ENCODE data around the gene ERV3-1.
"Not testable (repeated sequence)": the region's sequence is repeated elsewhere in the genome, so short reads cannot be mapped to it uniquely, and the experiment has no call there.

The ERV3-1 gene

GRCh38 chr7:65001291-65001814, 5.1 kb downstream of the ERV3-1 start:
- DNase-seq = no peak

GRCh38 chr7:64999165-65000004, 7.1 kb downstream of the ERV3-1 start:
- DNase-seq = no peak

GRCh38 chr7:64998865-64999164, 7.7 kb downstream of the ERV3-1 start:
- no peak for DNase-seq

- DNase-seq = no peak
Measured at GRCh38 chr7:64997927-64998391, 8.5 kb downstream of the ERV3-1 start.

GRCh38 chr7:64997164-64997908, 9.2 kb downstream of the ERV3-1 start:
- DNase-seq = no peak

GRCh38 chr7:64996305-64996704, 10.2 kb downstream of the ERV3-1 start:
- no peak for DNase-seq

GRCh38 chr7:64993901-64994300, 12.6 kb downstream of the ERV3-1 start:
- DNase-seq = no peak

DNA sequence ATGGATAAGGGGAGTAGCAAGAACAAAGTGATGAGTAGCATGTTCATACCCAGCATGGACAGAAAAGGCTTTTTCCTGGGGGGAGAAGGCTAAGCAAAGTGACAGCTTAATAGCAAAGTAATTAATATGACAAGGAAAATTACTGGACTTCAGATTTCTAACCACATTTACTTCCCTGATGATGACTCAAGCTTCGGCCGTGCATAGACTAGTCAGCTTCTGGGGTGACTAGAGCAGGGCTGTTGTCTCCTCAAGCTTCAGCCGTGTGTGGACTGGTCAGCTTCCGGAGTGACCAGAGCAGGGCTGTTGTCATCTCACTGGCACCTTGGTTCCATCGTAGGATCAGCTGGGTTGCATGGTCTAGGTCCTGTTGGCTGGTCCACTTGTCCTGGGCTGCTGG, 13.5 kb downstream of the ERV3-1 start:
- DNase-seq = no peak

DNA sequence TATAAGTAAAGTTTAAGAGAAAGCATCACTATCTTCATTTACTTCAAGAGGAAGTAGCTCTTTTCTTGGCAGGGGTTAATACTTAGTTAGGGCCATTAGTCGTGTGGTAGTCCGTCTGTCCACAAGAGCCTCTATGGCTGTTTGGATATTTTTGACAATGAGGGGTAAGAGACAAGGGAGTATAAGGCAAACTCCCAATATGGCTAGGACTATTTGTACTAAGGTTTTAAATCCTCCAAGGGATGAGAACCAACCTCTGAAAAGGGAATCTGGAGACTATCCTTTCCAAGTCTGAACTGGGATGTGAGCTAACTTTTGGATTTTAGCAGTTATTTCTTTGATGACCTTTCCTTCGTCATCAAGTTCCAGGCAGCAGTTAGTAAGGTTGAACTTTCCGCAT, 15.6 kb downstream of the ERV3-1 start, which contains the start of gene ZNF117:
Gene ZNF117, minus strand, starts transcription at position 101 of the 400 bp plus-strand sequence.
- DNase-seq = no peak

DNA sequence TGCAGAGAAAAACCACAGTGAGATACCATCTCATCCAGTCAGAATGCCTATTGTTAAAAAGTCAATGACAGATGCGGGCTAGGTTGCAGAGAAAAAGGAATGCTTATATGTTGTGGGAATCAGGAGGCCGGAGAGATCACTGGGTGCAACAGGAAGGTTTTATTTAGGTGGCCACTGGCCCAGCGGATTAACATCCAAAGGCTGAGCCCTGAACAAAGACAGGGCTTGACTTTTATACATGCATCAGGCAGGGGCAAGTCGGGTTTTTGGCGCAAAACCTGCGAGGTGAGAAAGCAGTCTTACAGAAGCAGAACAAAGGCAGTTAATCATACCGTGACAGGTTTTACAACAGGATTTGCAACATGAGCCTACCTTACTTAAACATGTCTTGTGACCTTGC, 16.3 kb downstream of the ERV3-1 start:
- no peak for DNase-seq

DNA sequence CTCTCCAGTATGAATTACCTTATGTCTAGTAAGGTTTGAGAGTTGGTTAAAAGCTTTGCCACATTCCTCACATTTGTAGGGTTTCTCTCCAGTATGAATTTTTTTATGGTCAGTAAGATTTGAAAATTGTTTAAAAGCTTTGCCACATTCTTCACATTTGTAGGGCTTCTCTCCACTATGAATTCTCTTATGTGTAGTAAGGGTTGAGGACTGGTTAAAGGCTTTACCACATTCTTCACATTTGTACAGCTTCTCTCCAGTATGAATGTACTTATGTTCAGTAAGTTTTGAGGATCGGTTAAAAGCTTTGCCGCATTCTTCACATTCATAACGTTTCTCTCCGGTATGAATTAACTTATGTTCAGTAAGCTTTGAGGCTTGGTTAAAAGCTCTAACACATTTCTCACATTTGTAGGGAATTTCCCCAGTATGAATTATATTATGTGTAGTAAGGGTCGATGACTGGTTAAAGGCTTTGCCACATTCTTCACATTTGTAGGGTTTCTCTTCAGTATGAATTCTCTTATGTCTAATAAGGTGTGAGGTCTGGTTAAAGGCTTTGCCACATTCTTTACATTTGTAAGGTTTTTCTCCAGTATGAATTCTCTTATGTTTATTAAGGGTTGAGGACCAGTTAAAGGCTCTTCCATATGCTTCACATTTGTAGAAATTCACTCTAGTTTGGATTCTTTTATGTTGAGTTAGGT, 27.8 kb downstream of the ERV3-1 start:
- no peak for DNase-seq

DNA sequence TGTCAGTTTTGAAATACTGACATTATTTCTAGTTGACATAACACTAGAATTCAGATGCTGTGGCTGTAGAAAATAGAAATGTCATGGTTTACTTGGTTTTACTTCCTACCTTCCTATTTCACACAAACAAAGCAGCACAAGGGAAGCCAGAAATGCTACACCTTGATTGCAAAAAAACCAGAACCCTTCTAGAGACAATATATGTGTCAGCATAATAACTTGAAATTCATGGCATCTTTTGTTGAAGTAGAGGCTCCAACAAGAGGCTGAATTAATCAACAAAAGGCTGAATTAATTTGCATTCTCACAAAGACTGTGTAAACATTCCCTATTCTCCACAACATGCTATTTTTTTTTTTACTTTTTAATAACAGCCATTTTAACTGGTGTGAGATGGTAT, 40.9 kb downstream of the ERV3-1 start:
- DNase-seq = no peak

GRCh38 chr7:64959072-64959747, 47.3 kb downstream of the ERV3-1 start:
- DNase-seq = no peak

GRCh38 chr7:64951250-64951848, 55.1 kb downstream of the ERV3-1 start:
- peak; percentile 10 for DNase-seq

DNA sequence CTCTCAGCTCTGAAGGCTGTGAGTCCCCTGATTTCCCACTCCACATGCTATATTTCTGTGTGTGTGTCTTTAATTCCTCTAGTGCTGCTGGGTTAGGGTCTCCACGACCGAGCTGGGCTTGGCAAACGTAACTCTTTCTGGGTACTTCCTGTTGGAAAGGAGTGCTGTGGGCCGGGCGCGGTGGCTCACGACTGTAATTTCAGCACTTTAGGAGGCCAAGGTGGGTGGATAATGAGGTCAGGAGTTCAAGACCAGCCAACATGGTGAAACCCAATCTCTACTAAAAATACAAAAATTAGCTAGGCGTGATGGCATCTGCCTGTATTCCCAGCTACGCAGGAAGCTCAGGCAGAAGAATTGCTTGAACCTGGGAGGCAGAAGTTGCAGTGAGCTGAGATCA, 55.8 kb downstream of the ERV3-1 start:
- not testable (repeated sequence) for DNase-seq

GRCh38 chr7:64948774-64949173, 57.7 kb downstream of the ERV3-1 start:
- not testable (repeated sequence) for DNase-seq

GRCh38 chr7:64947252-64948000, 59.1 kb downstream of the ERV3-1 start:
- DNase-seq = no peak

- peak; percentile 8 for DNase-seq
Measured at GRCh38 chr7:64946772-64947171, 59.7 kb downstream of the ERV3-1 start.

GRCh38 chr7:64945503-64946175, 60.8 kb downstream of the ERV3-1 start:
- no peak for DNase-seq

- not testable (repeated sequence) for DNase-seq
Measured at GRCh38 chr7:64944667-64945502, 61.6 kb downstream of the ERV3-1 start.
